Keratinocyte (primary cell): ENCODE measurements around the gene MYO1D. TPM values are rescaled to one million over a fixed set of nuclear protein-coding genes. Genes with fewer than 3 reads are reported as not detected.
A peak's percentile ranks its signal among the peaks of the same experiment; 100 is the strongest.

Experiments used
- DNase-seq: peaks from one replicate; pipeline ENCODE4 v3.0.0-alpha.2; 2011; ENCODE audit warnings: low read depth, missing footprints, low spot score
- FAIRE-seq: peaks from 2 replicates; lab custom pipeline; 2011; peaks lifted over from hg19 to GRCh38; lab: Jason Lieb, UNC
- H2AFZ ChIP-seq: 2 replicates; pipeline ENCODE4 v1.6.0; 2012; ENCODE audit warnings: low read length, control low read depth, inconsistent platforms; ENCODE audit not compliant: control insufficient read depth
- H3K27ac ChIP-seq: 2 replicates; pipeline ENCODE4 v1.5.1; 2011; ENCODE audit warnings: low read length; ENCODE audit not compliant: control insufficient read depth, insufficient read depth
- H3K27me3 ChIP-seq: 3 replicates; pipeline ENCODE4 v1.6.0; 2011; ENCODE audit warnings: low read length; ENCODE audit not compliant: control insufficient read depth, insufficient read depth; ENCODE audit errors: extremely low read depth
- H3K36me3 ChIP-seq, 2 experiments: 2 replicates in 1 of 2; 3 replicates in 1 of 2; pipeline ENCODE4 v1.5.1; 2011; ENCODE audit warnings: low read length in 2 of 2, mild to moderate bottlenecking in 1 of 2; ENCODE audit not compliant: control insufficient read depth in 2 of 2, insufficient read depth in 2 of 2; ENCODE audit errors: extremely low read depth in 1 of 2
- H3K4me1 ChIP-seq: 3 replicates; pipeline ENCODE4 v1.5.1; 2011; ENCODE audit warnings: low read length; ENCODE audit not compliant: control insufficient read depth, insufficient read depth; ENCODE audit errors: extremely low read depth
- H3K4me2 ChIP-seq: 3 replicates; pipeline ENCODE4 v1.6.0; 2011; ENCODE audit warnings: low read depth, low read length; ENCODE audit not compliant: control insufficient read depth, insufficient read depth; ENCODE audit errors: extremely low read depth
- H3K4me3 ChIP-seq, 3 experiments: fragments of 200-600 bp in 1 of 3; sonication (generic) in 1 of 3; 2 replicates in 2 of 3; 3 replicates in 1 of 3; pipeline ENCODE4 v1.5.1; 2011 to 2016; ENCODE audit warnings: low read length in 3 of 3, mild to moderate bottlenecking in 3 of 3, control low read depth in 2 of 3, inconsistent platforms in 1 of 3, low read depth in 1 of 3, mixed read lengths in 1 of 3, mixed run types in 1 of 3, moderate library complexity in 1 of 3; ENCODE audit not compliant: control insufficient read depth in 2 of 3, insufficient read depth in 2 of 3; ENCODE audit errors: extremely low read depth in 1 of 3
- H3K79me2 ChIP-seq: 2 replicates; pipeline ENCODE4 v1.6.0; 2012; ENCODE audit warnings: low read length; ENCODE audit not compliant: control insufficient read depth, insufficient read depth
- H3K9ac ChIP-seq: 3 replicates; pipeline ENCODE4 v1.6.0; 2011; ENCODE audit warnings: low read length; ENCODE audit not compliant: control insufficient read depth, insufficient read depth; ENCODE audit errors: extremely low read depth
- H3K9me1 ChIP-seq: 3 replicates; pipeline ENCODE4 v1.6.0; 2011; ENCODE audit warnings: low read length; ENCODE audit not compliant: control insufficient read depth, insufficient read depth; ENCODE audit errors: extremely low read depth
- H3K9me3 ChIP-seq: 2 replicates; pipeline ENCODE4 v1.5.1; 2012; ENCODE audit warnings: low read depth, low read length; ENCODE audit not compliant: control insufficient read depth
- H4K20me1 ChIP-seq: 3 replicates; pipeline ENCODE4 v1.6.0; 2011; ENCODE audit warnings: low read length; ENCODE audit not compliant: control insufficient read depth, insufficient read depth; ENCODE audit errors: extremely low read depth
- EZH2 ChIP-seq: IDR thresholded peaks from one replicate; pipeline ENCODE4 v1.6.1; 2012; ENCODE audit warnings: inconsistent platforms, mild to moderate bottlenecking, low read length, moderate library complexity
- dilution Hi-C: fragments of 300-500 bp; cut with MboI; formaldehyde crosslinking; loops from one replicate; pipeline ENCODE4 v1.7.0; 2020; ENCODE audit warnings: low sequenced_read_pairs; ENCODE audit not compliant: extremely low pct_ligation_motif_present
- polyA plus RNA-seq, 5 experiments: library from polyadenylated mRNA; depleted of rRNA in 3 of 5; stranded (reverse) in 3 of 5; stranded (forward) in 1 of 5; unstranded in 1 of 5; fragments of >200 nt; gene quantifications; 1 replicate in 1 of 5; 2 replicates in 3 of 5; 3 replicates in 1 of 5; pipeline versions ENCODE4 v1.2.1 to v1.2.3, GENCODE V29; 2011 to 2012; ENCODE audit warnings: missing spikeins in 2 of 5, low read depth in 1 of 5, low replicate concordance in 1 of 5
- TF ChIP-seq, protein P1 (sequence below), 3 experiments: IDR thresholded peaks in 1 of 3; conservative IDR thresholded peaks in 1 of 3; optimal IDR thresholded peaks in 1 of 3; 2 replicates in 2 of 3; 3 replicates in 1 of 3; pipeline versions ENCODE3 to v1.5.1; 2011; ENCODE audit warnings: low read length in 3 of 3, mild to moderate bottlenecking in 3 of 3, moderate library complexity in 2 of 3, control low read depth in 1 of 3, inconsistent platforms in 1 of 3; ENCODE audit not compliant: insufficient read depth in 2 of 3; ENCODE audit errors: extremely low read depth in 1 of 3

MYO1D gene
- polyA plus RNA-seq, 1 donor (not counting 4 experiments of a cell fraction or from before 2014, with no cell fraction given): 33.7 TPM

DNA sequence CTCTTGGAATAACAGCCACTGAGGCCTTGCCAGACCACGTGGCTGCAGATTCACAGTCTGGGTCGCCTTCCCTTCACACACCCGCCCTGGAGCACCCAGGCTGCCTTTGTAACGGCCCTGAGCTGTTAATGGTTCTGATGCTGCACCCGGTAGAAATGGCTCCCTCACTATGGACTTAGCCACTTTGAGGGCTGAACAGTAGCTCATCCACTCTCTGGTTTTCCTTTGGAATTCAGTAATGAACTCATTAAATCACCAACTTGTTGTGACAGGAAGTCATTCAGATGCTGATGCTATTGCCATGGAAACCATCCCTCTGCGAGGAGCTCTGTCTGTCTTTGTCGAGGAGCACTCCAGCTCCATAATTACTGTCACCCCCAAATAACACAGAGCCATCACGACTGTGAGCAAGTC is 330.9 kb downstream of the MYO1D start:
- H3K4me1 ChIP-seq: peaks cover 21% of the 10 kb centered on the region
- no peaks in the 10 kb centered on the region for H3K36me3 ChIP-seq
- H3K9me1 ChIP-seq: no peaks in the 10 kb centered on the region
- H3K4me3 ChIP-seq: no peak overlapping the region
- H2AFZ ChIP-seq: no peak overlapping the region
- H3K4me2 ChIP-seq: no peak overlapping the region
- no peak for TF ChIP-seq EZH2
- TF ChIP-seq, protein P1, sequence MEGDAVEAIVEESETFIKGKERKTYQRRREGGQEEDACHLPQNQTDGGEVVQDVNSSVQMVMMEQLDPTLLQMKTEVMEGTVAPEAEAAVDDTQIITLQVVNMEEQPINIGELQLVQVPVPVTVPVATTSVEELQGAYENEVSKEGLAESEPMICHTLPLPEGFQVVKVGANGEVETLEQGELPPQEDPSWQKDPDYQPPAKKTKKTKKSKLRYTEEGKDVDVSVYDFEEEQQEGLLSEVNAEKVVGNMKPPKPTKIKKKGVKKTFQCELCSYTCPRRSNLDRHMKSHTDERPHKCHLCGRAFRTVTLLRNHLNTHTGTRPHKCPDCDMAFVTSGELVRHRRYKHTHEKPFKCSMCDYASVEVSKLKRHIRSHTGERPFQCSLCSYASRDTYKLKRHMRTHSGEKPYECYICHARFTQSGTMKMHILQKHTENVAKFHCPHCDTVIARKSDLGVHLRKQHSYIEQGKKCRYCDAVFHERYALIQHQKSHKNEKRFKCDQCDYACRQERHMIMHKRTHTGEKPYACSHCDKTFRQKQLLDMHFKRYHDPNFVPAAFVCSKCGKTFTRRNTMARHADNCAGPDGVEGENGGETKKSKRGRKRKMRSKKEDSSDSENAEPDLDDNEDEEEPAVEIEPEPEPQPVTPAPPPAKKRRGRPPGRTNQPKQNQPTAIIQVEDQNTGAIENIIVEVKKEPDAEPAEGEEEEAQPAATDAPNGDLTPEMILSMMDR (optimal IDR thresholded peaks at IDR 0.05 in 1 of 3, IDR thresholded peaks at IDR 0.05 in 1 of 3, conservative IDR thresholded peaks at IDR 0.05 in 1 of 3; ENCODE audit: extremely low read depth in 1 of 3, insufficient read depth in 2 of 3, low read length in 3 of 3): no peak
- no peaks in the 10 kb centered on the region for H3K79me2 ChIP-seq
- FAIRE-seq (no peak), DNase-seq (no peak)
- no peak overlapping the region for H3K9ac ChIP-seq
- no peaks in the 10 kb centered on the region for H4K20me1 ChIP-seq
- dilution Hi-C loops: no loop called here
- H3K27ac ChIP-seq: no peak overlapping the region
- no peaks in the 10 kb centered on the region for H3K9me3 ChIP-seq
- no peaks in the 10 kb centered on the region for H3K27me3 ChIP-seq

DNA sequence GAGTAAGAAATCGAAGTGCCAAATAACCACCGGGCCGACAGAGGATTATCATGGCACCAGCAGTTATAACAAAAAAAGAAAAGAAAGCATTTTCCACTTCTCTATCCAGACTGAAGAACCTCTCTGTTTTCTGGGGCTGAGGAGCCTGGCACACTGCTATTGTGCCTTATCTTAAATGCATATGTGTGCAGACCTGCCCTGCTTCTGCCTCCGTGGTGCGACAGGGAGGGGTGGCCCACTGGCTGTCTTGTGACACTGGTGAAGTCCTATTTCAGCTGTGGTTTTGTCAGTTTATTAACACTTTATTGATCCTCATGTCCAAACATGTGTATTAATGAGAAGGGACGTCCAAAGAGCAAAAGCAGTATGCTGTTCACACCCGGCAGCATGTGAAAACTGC is 334.7 kb downstream of the MYO1D start:
- Histone ChIP-seq H3K4me3 (no peak overlapping the region), H3K27ac (no peak overlapping the region), H3K9ac (no peak overlapping the region), H3K4me2 (no peak overlapping the region), H3K9me3 (no peaks in the 10 kb centered on the region), H3K36me3 (no peaks in the 10 kb centered on the region), H3K27me3 (no peaks in the 10 kb centered on the region), H4K20me1 (no peaks in the 10 kb centered on the region), H3K4me1 (no peaks in the 10 kb centered on the region), H3K79me2 (no peaks in the 10 kb centered on the region), H2AFZ (no peak overlapping the region), H3K9me1 (no peaks in the 10 kb centered on the region)
- no peak for TF ChIP-seq EZH2
- peak; percentile 26 for FAIRE-seq
- no peak for DNase-seq
- dilution Hi-C loops: no loop called here

DNA sequence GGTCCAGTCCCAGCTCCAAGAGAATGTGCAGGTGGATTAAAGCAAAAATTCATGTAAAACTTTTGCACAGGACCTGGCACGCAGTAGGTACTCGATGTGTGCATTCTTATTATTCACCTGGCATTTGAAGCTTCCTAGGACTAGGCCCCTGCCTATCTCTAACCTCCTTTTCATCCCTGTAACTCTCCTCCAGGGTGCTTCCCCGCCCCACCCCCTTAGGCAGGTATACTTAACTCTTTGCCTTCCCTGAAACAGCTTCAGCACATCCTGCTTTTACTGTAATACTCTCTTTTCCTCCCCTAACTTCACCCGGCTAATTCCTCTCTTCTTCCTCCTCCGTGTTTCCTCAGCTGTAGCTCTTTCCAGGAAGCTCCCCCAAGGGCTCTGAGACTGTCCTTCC is 335.3 kb downstream of the MYO1D start:
- Histone ChIP-seq H3K27ac (no peak overlapping the region), H3K9me3 (no peaks in the 10 kb centered on the region), H3K9me1 (no peaks in the 10 kb centered on the region), H3K4me3 (no peak overlapping the region), H3K4me2 (no peak overlapping the region), H3K36me3 (peaks cover 0 to 1% of the 10 kb centered on the region in 2 experiments), H3K4me1 (no peaks in the 10 kb centered on the region), H2AFZ (no peak overlapping the region), H3K79me2 (no peaks in the 10 kb centered on the region), H3K27me3 (no peaks in the 10 kb centered on the region), H3K9ac (no peak overlapping the region), H4K20me1 (no peaks in the 10 kb centered on the region)
- DNase-seq: no peak
- TF ChIP-seq EZH2: no peak
- TF ChIP-seq, protein P1 (optimal IDR thresholded peaks at IDR 0.05 in 1 of 3, IDR thresholded peaks at IDR 0.05 in 1 of 3, conservative IDR thresholded peaks at IDR 0.05 in 1 of 3; ENCODE audit: extremely low read depth in 1 of 3, insufficient read depth in 2 of 3, low read length in 3 of 3): no peak
- no peak for FAIRE-seq
- dilution Hi-C loops: no loop called here
